Caco-2 (cell line): ENCODE results near the gene TUBB4B. TPM values are rescaled to one million over a fixed set of nuclear protein-coding genes. Genes with fewer than 3 reads are reported as not detected.
A peak's percentile ranks its signal among the peaks of the same experiment; 100 is the strongest.

Source experiments
- BruUV-seq: library from RNA; stranded (reverse); fragments of 400-500 nt; replicated peaks from 2 replicates; lab custom pipeline; 2021; lab: Mats Ljungman, UMichigan
- CTCF ChIA-PET: fragments of 300-600 bp; sonication (Branson Sonifier 250); formaldehyde crosslinking; loops from one replicate; lab custom pipeline; 2022; ENCODE audit warnings: antibody characterized with exemption; lab: Charles Lee
- POLR2A ChIA-PET: fragments of 300-600 bp; sonication (Branson Sonifier 250); formaldehyde crosslinking; loops from one replicate; lab custom pipeline; 2022; ENCODE audit warnings: antibody characterized with exemption; lab: Charles Lee
- DNase-seq, 2 experiments: peaks; one replicate each; pipeline versions ENCODE4 v3.0.0 to v3.0.0-alpha.2; 2020 to 2022
- H3K27me3 ChIP-seq: replicated peaks from 2 replicates; pipeline ENCODE4 v1.6.0; 2011; ENCODE audit warnings: low read length; ENCODE audit not compliant: control insufficient read depth, insufficient read depth
- H3K36me3 ChIP-seq: 2 replicates; pipeline ENCODE4 v1.5.1; 2011; ENCODE audit warnings: low read length; ENCODE audit not compliant: control insufficient read depth, insufficient read depth
- H3K4me1 ChIP-seq: fragments of 250-450 bp; sonication (Bioruptor Pico); 2 replicates; pipeline ENCODE4 v1.5.1; 2020; ENCODE audit warnings: mild to moderate bottlenecking
- H3K4me3 ChIP-seq: 2 replicates; pipeline ENCODE4 v1.5.1; 2011; ENCODE audit warnings: low read depth, mild to moderate bottlenecking, control low read depth, low read length
- H3K9me3 ChIP-seq: fragments of 250-450 bp; sonication (Bioruptor Pico); 2 replicates; pipeline ENCODE4 v1.5.1; 2020; ENCODE audit warnings: mild to moderate bottlenecking, moderate library complexity
- H3K27ac Mint-ChIP-seq: one replicate; pipeline ENCODE4 v1.8.0; 2022; ENCODE audit warnings: mixed read lengths; ENCODE audit not compliant: unreplicated experiment
- H3K27me3 Mint-ChIP-seq: one replicate; pipeline ENCODE4 v1.8.0; 2022; ENCODE audit warnings: mixed read lengths; ENCODE audit not compliant: insufficient read depth, unreplicated experiment
- H3K36me3 Mint-ChIP-seq: one replicate; pipeline ENCODE4 v1.8.0; 2022; ENCODE audit warnings: mild to moderate bottlenecking, mixed read lengths; ENCODE audit not compliant: insufficient read depth, unreplicated experiment
- H3K4me1 Mint-ChIP-seq: one replicate; pipeline ENCODE4 v1.8.0; 2022; ENCODE audit warnings: low read depth, mixed read lengths; ENCODE audit not compliant: unreplicated experiment
- H3K4me3 Mint-ChIP-seq: one replicate; pipeline ENCODE4 v1.8.0; 2022; ENCODE audit warnings: mild to moderate bottlenecking, moderate library complexity, mixed read lengths; ENCODE audit not compliant: unreplicated experiment
- H3K9me3 Mint-ChIP-seq: one replicate; pipeline ENCODE4 v1.8.0; 2022; ENCODE audit warnings: mixed read lengths; ENCODE audit not compliant: unreplicated experiment
- CTCF ChIP-seq, 2 experiments: fragments of 200-600 bp in 1 of 2; IDR thresholded peaks; 1 replicate in 1 of 2; 2 replicates in 1 of 2; pipeline versions ENCODE4 v1.5.1 to v1.8.0; 2011 to 2022; ENCODE audit warnings: antibody characterized with exemption in 1 of 2, control low read depth in 1 of 2, inconsistent platforms in 1 of 2, low read depth in 1 of 2, low read length in 1 of 2, mild to moderate bottlenecking in 1 of 2, moderate library complexity in 1 of 2; ENCODE audit not compliant: insufficient read depth in 1 of 2, severe bottlenecking in 1 of 2, unreplicated experiment in 1 of 2
- intact Hi-C: fragments of 100-400 bp; cut with micrococcal nuclease; formaldehyde crosslinking; loops from one replicate; pipeline ENCODE4 v1.10.0; 2022; ENCODE audit not compliant: unreplicated experiment
- total RNA-seq: library from RNA; stranded (reverse); gene quantifications from 2 replicates; pipeline ENCODE4 v1.2.3, GENCODE V29; 2022

Gene TUBB4B
- total RNA-seq, 1 experiment from 2014 or later = 487 TPM

GRCh38 chr9:137198051-137198901 lies 42.8 kb upstream of the TUBB4B start:
- no peaks in the 10 kb centered on the region for H3K27me3 Mint-ChIP-seq
- H3K36me3 Mint-ChIP-seq = peaks cover 20% of the 10 kb centered on the region
- Histone ChIP-seq H3K9me3 (no peaks in the 10 kb centered on the region), H3K4me1 (peaks cover 32% of the 10 kb centered on the region), H3K36me3 (no peaks in the 10 kb centered on the region), H3K4me3 (peak overlapping the region; percentile 49), H3K27me3 (no peaks in the 10 kb centered on the region)
- H3K9me3 Mint-ChIP-seq = no peaks in the 10 kb centered on the region
- peak overlapping the region; percentile 39 for H3K27ac Mint-ChIP-seq
- BruUV-seq = no TSS peak
- intact Hi-C loops = no loop called here
- peak overlapping the region; percentile 76 for H3K4me3 Mint-ChIP-seq
- POLR2A ChIA-PET = interaction anchor here (0.9 to 1.4 kb wide), 2 partner anchors 9 to 25 kb away, joined by 4 to 5 read pairs; no protein-coding TSS in a partner anchor
- no peak for TF ChIP-seq CTCF (IDR thresholded peaks at IDR 0.05; ENCODE audit: insufficient read depth in 1 of 2, low read depth in 1 of 2, low read length in 1 of 2, severe bottlenecking in 1 of 2, unreplicated experiment in 1 of 2)
- H3K4me1 Mint-ChIP-seq = peaks cover 8% of the 10 kb centered on the region
- DNase-seq = peak; percentile 69 to 82
- CTCF ChIA-PET = interaction anchor here (1.0 to 2.0 kb wide), 2 partner anchors 9 to 38 kb away, joined by 4 to 12 read pairs; partner anchors contain the start of genes ANAPC2 and SSNA1

GRCh38 chr9:137198902-137199283 lies 42.2 kb upstream of the TUBB4B start:
- BruUV-seq = no TSS peak
- no peaks in the 10 kb centered on the region for H3K9me3 ChIP-seq
- H3K4me1 ChIP-seq = peaks cover 32% of the 10 kb centered on the region
- intact Hi-C loops = no loop called here
- ChIA-PET CTCF (interaction anchor here (0.6 to 2.0 kb wide), 4 partner anchors 10 to 67 kb away, joined by 3 to 12 read pairs (median 4); partner anchors contain the start of genes ANAPC2 and SSNA1), POLR2A (interaction anchor here (0.5 to 1.4 kb wide), 3 partner anchors 10 to 42 kb away, joined by 3 to 5 read pairs (median 4); no protein-coding TSS in a partner anchor)
- peaks cover 8% of the 10 kb centered on the region for H3K4me1 Mint-ChIP-seq
- no peaks in the 10 kb centered on the region for H3K27me3 Mint-ChIP-seq
- DNase-seq = no peak
- H3K4me3 Mint-ChIP-seq = peak overlapping the region; percentile 76
- H3K27ac Mint-ChIP-seq = peak overlapping the region; percentile 39
- H3K27me3 ChIP-seq = no peaks in the 10 kb centered on the region
- no peak for TF ChIP-seq CTCF (IDR thresholded peaks at IDR 0.05; ENCODE audit: insufficient read depth in 1 of 2, low read depth in 1 of 2, low read length in 1 of 2, severe bottlenecking in 1 of 2, unreplicated experiment in 1 of 2)
- H3K36me3 ChIP-seq = no peaks in the 10 kb centered on the region
- peak overlapping the region; percentile 49 for H3K4me3 ChIP-seq
- no peaks in the 10 kb centered on the region for H3K9me3 Mint-ChIP-seq
- peaks cover 20% of the 10 kb centered on the region for H3K36me3 Mint-ChIP-seq

- Mint-ChIP-seq H3K9me3 (no peaks in the 10 kb centered on the region), H3K36me3 (peaks cover 20% of the 10 kb centered on the region), H3K4me3 (peak overlapping the region; percentile 76), H3K4me1 (peaks cover 8% of the 10 kb centered on the region), H3K27me3 (no peaks in the 10 kb centered on the region), H3K27ac (peak overlapping the region; percentile 39)
- intact Hi-C loops = loop anchor here (1.0 to 5.0 kb wide), 3 partner anchors 10 to 38 kb away; no protein-coding TSS in a partner anchor
- CTCF ChIA-PET = interaction anchor here (0.6 to 2.0 kb wide), 3 partner anchors 10 to 68 kb away, joined by 3 to 12 read pairs (median 4); partner anchors contain the start of genes ANAPC2 and SSNA1
- H3K4me3 ChIP-seq = peak overlapping the region; percentile 49
- H3K4me1 ChIP-seq = peaks cover 39% of the 10 kb centered on the region
- H3K36me3 ChIP-seq = no peaks in the 10 kb centered on the region
- no peak for DNase-seq
- POLR2A ChIA-PET = interaction anchor here (0.5 to 2.0 kb wide), 2 partner anchors 10 to 41 kb away, joined by 3 to 21 read pairs; partner anchors contain the start of genes ANAPC2 and SSNA1
- BruUV-seq = TSS peak; percentile 14
- H3K9me3 ChIP-seq = no peaks in the 10 kb centered on the region
- H3K27me3 ChIP-seq = no peaks in the 10 kb centered on the region
- TF ChIP-seq CTCF (IDR thresholded peaks at IDR 0.05; ENCODE audit: insufficient read depth in 1 of 2, low read depth in 1 of 2, low read length in 1 of 2, severe bottlenecking in 1 of 2, unreplicated experiment in 1 of 2) = no peak
Measured at GRCh38 chr9:137199411-137200121, 41.5 kb upstream of the TUBB4B start.
